Measurements from ENCODE around the gene ARPC2.

Gene ARPC2

DNA sequence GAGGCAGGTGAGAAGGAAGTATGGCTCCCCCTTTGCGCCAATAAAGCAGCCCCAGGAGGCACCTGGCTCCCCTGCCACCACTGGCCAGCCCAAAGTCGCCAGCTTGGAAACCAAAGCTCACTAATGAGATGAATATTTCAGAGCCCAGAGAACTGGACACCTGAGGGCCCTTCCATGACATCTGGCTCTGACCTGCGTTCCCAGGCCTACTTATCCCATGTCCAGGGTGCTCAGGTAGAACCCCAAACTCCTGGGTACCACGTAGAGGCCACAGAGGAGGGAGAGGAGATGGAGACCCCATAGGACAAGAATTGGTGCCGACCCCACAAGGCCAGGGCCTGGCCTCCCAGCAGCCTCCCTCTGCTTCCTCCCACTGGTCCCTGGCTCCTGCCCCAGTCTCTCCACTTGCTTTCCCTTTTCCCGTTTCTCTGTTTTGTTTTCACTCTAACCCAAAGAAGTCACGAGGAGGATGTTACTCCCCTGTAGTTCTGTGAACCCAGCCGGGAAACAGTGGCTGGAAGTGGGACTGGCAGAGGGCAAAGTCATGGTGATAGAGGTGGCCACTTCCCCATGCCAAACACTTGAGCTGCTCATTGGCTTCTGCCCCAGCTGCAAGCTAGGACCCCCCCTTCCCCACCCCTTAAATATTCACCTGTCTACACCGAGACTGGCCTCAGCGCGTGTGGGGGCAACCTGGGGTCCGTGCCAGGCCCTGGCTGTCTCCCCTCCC, 74.5 kb downstream of the ARPC2 start:
- DNase-seq: no peak

DNA sequence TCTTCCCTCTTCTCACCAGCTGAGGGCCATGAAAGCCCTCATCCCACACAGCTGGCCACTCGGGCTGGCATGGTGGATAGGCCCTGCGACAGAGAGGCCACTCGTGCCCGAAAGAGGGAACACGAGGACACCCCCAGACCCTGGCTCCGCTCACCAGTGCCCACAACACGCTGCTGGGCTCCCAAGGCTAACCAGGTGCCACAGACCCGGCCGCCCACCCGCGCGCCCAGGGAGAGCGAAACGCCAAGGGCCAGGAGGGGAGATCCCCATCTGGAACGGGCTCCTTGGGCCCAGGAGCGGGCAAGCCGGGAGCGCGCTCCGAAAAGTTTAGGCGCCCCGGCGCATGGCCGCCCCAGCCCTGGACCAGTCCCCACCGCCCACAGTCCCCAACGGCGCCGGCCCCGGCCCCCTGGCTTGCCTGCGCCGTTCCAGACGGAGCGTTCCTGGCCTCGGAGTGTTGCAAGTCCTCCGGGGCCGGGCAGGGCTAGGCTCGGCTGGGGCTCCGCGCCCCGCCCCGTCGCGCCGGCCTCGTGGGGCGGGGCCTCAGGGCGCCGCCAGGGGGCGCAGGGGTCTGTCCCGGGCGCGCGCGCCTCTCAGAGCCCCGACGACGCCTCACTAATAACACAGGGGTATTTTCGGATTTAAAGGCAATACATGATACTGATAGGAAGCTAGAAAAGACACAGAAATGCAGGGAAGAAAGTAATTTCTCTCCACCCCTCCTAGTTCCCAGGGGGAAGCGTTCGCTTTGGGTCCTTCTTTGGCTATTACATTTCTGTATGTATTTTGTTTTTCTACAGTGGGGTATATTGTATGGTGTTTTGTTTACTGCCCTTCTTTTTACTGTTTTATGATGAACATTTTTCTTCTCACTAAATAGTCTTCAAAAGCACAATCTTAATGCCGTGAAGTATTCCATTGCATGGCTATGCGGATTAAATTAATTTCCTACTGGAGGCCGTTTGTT, 75.3 kb downstream of the ARPC2 start, which contains the start of gene TMBIM1:
TMBIM1 (minus strand) TSS at position 456 of the 967 bp plus-strand sequence. CDS start 10,362 bp downstream, outside the sequence.
- no peak for DNase-seq

DNA sequence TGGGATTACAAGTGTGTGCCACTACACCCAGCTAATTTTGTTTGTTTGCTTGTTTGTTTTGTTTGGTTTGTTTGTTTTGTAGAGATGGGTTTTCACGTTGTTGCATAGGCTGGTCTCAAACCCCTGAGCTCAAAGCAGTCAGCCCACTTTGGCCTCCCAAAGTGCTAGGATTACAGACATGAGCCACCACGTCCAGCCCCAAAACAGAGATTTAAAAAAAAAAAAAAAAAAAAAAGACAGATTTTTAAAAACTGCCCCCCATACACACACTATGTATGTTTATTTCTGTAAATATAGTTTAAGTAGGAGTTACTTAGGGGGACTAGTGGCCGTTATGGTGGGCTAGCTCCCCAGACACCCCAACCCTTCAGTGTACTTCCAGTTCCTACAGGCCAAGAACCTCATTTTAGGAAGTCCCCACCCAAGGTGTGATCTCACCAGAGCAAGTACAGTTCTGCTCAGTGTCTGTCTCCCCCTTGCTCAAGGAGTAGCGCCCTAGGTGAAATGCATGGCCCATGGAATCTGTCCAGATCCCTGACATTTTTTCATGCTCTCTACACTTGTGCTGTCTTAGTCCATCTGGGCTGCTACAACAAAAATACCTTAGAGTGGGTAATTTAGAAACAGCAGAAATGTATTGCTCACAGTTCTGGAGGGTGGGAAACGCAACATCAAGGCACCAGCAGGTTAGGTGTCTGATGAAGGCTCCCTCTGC, 76.9 kb downstream of the ARPC2 start:
- DNase-seq: no peak

DNA sequence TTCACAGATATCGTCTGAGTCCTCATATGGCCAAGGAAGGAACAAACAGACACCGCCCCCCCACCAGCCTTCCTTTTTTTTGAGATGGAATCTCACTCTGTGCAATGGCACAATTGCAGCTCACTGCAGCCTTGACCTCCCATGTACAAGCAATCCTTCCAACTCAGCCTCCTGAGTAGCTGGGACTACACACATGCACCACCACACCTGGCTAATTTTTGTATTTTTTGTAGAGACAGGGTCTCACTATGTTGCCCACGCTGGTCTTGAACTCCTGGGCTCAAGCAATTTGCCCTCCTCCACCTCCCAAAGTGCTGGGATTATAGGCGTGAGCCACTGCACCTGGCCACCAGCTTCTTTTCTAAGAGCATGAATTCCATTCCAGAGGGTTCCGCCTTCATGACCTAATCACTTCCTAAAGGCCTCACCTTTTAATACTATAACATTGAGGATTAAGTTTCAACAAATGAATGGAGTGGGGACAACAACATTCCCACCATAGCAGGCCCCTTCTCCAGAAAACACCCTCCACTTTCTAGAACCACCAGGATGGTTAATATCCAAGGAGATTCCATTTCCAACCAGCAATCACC, 77.5 kb downstream of the ARPC2 start:
- DNase-seq: no peak

DNA sequence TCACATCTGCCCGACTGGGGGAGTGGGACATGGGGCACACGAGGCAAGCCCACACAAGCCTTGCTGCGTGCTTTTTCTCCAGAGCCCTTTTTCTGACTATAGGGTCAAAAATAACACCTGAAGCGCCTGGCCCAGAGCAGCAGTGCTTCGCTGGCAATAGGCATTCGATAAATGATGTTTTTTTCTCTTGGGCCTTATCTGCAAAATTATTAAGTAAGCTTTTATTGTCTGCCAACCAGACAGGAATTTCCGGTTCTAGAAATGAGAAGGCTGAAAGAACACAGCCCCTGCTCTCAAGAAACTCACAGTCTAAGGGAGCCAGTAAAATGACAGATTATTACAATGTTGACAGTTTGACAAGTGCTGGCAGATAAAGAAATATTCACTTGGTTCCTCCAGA, 78.0 kb downstream of the ARPC2 start:
- DNase-seq: no peak

DNA sequence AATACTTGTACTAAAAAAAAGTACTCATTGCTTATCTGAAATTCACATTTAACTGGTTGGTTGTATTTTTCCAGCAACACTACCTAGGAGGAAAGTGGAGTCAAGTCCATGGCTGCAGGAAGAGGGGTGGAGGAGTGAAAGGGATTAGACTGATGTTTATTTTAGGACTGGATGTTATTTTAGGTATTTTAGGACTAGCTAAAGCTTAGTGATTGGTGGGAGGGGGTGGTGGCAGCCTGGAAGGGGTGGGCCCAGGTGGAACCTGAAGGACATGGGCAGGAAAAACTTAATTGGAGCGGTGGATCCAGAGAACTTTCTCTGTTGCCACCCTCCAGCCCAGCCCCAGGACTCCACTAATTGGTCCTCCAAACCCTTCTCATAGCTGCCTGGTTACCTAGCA, 79.2 kb downstream of the ARPC2 start:
- DNase-seq: no peak

DNA sequence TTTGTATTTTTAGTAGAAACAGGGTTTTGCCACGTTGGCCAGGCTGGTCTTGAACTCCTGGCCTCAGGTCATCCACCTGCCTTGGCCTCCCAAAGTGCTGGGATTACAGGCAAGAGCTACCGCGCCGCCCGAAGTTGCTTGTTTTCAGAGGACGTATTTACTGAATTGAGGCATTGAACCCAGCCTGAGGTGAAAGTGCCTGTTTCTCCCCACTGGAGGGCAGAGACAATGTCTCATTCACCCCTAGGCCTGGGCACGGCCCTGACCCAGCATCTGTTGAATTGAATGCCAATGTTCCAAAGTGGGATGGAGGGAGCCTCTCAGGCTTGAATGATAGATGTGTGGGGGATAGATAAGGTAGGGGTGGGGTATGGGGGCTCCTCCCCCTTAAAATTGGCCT, 79.9 kb downstream of the ARPC2 start:
- DNase-seq: no peak

DNA sequence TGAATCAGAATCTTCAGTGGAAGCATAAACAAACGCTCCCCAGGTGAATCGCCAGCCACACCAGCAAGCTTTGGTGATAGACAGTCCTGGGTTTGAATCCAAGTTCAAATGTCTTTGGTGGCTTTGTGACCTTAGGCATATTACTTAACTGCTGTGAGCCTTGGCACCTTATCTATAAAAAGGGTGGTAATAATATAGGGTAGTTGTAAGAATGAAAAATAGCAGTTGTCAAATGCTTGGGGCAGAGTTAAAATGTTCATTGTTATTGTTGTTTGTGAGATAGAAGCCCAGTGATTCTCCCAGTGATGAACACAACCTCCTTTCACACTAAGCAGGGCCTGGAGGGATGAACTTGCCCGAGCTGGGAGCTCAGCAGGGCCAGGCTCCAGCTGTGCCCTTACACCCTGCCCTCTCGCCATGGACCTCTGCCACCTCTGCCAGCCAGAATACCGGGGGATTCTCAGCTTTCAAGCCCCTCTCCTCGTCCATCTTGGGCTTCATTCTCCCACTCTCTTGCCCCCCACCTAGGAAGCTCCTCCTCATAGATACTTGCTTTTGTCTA, 81.4 kb downstream of the ARPC2 start:
- DNase-seq: no peak

DNA sequence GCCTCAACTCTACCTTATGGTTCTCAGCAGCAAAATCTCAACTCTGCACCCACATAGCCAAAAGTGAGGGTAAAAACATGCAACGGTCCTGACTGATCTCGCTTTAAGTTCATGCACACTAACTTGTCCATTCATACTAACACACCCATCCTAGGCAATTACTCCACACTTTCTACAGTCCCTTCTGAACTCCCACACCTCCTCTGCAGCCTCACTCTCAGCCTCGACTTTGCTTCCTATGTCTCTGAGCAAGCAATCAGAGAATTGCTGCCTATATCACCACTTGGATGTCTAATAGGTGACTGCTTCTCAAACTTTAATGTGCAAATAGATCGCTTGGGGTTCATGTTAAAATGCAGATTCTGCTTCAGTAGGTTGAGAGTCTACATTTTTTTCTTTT, 83.2 kb downstream of the ARPC2 start:
- no peak for DNase-seq

DNA sequence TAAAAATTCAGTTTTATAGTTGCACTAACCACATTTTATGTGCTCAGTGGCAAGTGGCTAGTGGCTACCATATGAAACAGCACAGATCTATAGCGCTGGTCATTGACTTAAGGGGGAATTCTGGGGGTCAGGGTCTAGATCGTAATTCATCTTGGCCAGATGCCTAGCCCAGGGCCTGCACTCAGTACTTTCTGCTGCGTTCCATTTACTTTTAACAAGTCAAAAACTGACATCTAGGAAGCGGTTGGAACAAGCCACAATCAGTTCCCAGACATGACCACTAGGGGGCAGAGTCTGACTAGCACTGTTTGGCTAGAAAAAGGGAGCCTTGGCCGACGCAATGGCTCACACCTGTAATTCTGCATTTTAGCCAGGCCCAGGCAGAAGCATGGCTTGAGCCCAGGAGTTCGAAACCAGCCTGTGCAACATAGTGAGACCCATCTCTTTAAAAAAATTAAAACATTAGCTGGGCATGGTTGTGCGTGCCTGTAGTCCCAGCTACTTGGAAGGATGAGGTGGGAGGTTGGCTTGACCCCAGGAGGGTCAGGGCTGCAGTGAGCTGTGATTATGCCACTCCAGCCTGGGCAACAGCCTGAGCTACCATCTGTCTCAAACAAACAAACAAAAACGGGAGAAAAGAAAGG, 84.3 kb downstream of the ARPC2 start:
- peak; percentile 60 for DNase-seq

Data from NCI-H1048 (cell line).